ENCODE data around the gene NUP160. TPM values are rescaled to one million over a fixed set of nuclear protein-coding genes. Genes with fewer than 3 reads are reported as not detected.

NUP160 gene
- total and polyA plus RNA-seq, 2 of the 8 experiments (the other 6 are each of a cell fraction or from before 2014, with no cell fraction given) = 44.6 to 100 TPM

GRCh38 chr11:47778878-47779483, 69.2 kb downstream of the NUP160 start (continued):
- TF ChIP-seq CEBPB (IDR thresholded peaks at IDR 0.05; ENCODE audit: low read depth, low read length) = no peak
